Fibroblast of villous mesenchyme (primary cell): ENCODE data around the gene XRCC4. TPM values are rescaled to one million over a fixed set of nuclear protein-coding genes. Genes with fewer than 3 reads are reported as not detected.
"Not testable (repeated sequence)": the region's sequence is repeated elsewhere in the genome, so short reads cannot be mapped to it uniquely, and the experiment has no call there.

ENCODE experiments used
- DNase-seq: peaks from one replicate; pipeline ENCODE4 v3.0.0-alpha.2; 2010; ENCODE audit warnings: low read depth
- H3K4me3 ChIP-seq: 2 replicates; pipeline ENCODE4 v1.5.1; 2011; ENCODE audit warnings: low read depth, mild to moderate bottlenecking, low read length
- total RNA-seq: library from RNA; depleted of rRNA; stranded (reverse); fragments of >200 nt; gene quantifications from 2 replicates; pipeline ENCODE4 v1.2.3, GENCODE V29; 2012
- TF ChIP-seq, protein P1 (sequence below): IDR thresholded peaks from 2 replicates; pipeline ENCODE4 v1.5.1; 2012; ENCODE audit warnings: low read depth, mild to moderate bottlenecking, low read length; ENCODE audit not compliant: insufficient read depth

XRCC4 gene
- total RNA-seq, 1 donor, result 13.0 TPM

DNA sequence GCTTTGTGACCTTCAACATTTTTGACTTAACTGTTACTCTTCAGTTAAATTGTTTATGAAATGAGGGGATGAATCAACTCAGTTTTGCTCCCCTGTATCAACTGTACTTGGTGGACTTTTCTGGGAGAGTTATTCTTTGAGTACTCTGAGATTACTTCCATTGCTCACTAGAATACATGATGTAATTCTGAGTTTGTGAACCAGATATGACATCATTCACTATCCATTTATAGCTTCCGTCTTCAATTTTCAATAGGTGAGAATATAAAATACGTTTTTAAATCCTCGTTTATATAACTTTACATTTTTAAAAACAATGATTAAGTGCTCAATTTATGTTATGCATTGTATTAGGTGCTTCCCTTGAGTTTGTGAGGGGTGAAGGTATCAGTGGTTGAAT lies 71.0 kb downstream of the XRCC4 start:
- TF ChIP-seq, protein P1, sequence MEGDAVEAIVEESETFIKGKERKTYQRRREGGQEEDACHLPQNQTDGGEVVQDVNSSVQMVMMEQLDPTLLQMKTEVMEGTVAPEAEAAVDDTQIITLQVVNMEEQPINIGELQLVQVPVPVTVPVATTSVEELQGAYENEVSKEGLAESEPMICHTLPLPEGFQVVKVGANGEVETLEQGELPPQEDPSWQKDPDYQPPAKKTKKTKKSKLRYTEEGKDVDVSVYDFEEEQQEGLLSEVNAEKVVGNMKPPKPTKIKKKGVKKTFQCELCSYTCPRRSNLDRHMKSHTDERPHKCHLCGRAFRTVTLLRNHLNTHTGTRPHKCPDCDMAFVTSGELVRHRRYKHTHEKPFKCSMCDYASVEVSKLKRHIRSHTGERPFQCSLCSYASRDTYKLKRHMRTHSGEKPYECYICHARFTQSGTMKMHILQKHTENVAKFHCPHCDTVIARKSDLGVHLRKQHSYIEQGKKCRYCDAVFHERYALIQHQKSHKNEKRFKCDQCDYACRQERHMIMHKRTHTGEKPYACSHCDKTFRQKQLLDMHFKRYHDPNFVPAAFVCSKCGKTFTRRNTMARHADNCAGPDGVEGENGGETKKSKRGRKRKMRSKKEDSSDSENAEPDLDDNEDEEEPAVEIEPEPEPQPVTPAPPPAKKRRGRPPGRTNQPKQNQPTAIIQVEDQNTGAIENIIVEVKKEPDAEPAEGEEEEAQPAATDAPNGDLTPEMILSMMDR, result no peak
- no peak for DNase-seq
- H3K4me3 ChIP-seq, result no peak overlapping the region

DNA sequence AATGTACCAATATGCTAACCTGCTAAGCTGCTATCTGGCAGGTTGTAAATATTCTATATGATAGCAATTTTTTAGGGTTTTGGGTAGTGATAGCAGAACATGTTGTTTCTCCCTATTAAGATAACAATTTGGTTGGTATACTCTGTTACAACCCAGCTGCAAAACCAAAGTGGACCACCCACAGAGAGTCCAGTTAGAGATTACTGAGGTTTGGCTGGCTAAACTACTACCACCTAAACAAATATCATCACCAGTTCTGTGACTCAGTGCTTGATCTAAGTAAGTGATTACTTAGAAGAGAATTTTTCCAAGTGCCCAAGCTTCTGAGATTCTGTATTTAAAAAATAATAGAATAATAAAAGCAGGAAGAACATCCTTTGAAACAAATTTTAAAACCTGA lies 72.3 kb downstream of the XRCC4 start:
- TF ChIP-seq, protein P1, result no peak
- peak; percentile 85 for DNase-seq

DNA sequence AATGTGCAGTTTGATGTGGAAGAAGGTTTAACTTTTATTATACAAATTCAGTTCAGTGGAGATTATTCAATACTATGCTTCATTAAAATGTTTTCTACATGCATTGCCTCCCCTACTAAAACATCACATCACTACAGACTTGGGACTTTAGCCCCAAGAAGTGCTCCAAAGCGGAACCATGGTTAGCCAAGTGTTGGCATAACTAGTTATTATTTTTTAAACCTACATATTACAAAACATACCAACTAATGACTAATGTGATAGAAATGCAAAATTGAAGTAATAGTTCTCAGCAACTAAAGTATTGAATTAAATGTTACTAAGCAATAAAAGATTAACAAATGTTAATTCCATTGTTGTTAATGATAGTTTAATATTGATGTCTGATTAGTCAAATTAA lies 74.5 kb downstream of the XRCC4 start:
- no peak overlapping the region for H3K4me3 ChIP-seq
- TF ChIP-seq, protein P1, result no peak
- DNase-seq, result no peak

More for the DNA sequence above, 72.3 kb downstream of the XRCC4 start:
- H3K4me3 ChIP-seq, result no peak overlapping the region

DNA sequence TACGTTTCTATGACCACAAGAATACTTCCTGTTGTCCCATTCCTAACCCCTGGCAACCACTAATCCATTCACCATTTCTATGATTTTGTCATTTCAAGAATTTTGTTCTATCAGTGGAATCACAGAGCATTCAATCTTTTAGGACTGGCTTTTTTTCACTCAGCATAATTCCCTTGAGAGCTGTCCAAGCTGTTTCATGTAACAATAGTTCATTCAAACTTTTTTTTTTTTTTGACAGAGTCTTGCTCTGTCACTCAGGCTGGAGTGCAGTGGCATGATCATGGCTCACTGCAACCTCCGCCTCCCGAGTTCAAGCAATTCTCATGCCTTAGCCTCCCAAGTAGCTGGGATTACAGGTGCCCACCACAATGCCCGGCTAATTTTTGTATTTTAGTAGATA lies 75.6 kb downstream of the XRCC4 start:
- not testable (repeated sequence) for DNase-seq, H3K4me3 ChIP-seq

DNA sequence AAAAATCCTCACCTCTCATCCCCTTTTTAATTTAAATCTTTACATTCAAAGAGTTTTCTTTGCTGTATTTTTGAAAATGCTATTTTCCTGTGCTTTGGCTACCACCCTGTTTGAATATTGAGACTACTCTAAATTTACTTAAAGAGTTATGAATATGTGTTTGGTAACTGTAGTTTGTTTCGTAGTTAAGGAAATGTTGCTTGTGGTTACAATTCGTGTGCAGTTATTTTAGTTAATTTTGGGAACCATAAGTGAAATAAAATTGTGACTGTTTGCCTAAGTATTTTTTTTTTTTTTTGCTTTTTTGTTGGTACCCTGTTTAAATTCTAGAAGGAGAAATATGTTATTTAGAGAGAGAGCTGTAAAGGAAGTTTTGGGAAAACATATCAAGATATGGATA lies 78.7 kb downstream of the XRCC4 start:
- H3K4me3 ChIP-seq, result no peak overlapping the region
- DNase-seq, result no peak
- TF ChIP-seq, protein P1, result no peak

DNA sequence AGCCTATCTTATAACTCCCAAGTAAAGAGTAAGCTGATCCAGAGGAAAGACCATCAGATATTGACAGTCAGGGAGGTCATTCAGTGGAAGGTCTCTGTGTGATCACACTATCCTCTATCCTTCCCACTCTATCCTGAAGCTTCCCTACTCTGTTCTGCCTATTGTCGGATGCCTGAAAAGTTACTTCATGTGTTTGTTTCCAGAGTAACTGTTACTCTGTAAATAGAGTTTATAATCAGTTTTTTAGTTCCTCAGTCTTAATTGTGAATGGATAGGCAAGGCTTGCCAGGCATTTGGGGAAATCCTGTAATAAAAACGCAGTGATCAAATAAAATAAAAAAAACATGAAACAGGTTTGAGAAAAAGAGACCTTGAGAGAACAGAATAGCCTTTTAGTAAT lies 79.8 kb downstream of the XRCC4 start:
- TF ChIP-seq, protein P1, result no peak
- no peak overlapping the region for H3K4me3 ChIP-seq
- no peak for DNase-seq

DNA sequence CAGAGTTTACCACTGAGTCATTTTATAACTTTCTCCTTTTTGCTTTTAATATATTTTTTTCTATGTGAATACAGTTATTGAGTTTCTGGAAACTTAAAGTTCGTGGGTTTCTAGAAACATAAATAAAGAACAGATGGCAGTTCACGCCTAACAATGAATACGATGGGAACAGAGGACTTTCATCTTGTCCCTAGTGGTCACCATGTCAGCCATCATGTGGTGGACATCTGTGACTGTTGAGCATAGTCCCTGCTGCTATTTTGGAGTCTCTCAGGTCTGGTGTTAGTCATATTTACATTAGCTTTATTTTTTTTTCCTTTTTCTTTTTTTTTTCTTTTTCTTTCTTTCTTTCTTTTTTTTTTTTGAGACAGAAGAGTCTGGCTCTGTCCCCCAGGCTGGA lies 85.3 kb downstream of the XRCC4 start:
- TF ChIP-seq, protein P1, result no peak
- no peak overlapping the region for H3K4me3 ChIP-seq
- DNase-seq, result no peak
